GM19099 (cell line): ENCODE measurements around the gene RAB26.

Source experiments
- POLR2A ChIP-seq: IDR thresholded peaks from 3 replicates; pipeline ENCODE4 v1.6.1; 2011; ENCODE audit warnings: low read depth; ENCODE audit not compliant: insufficient read length; ENCODE audit errors: extremely low read depth

The RAB26 gene

DNA sequence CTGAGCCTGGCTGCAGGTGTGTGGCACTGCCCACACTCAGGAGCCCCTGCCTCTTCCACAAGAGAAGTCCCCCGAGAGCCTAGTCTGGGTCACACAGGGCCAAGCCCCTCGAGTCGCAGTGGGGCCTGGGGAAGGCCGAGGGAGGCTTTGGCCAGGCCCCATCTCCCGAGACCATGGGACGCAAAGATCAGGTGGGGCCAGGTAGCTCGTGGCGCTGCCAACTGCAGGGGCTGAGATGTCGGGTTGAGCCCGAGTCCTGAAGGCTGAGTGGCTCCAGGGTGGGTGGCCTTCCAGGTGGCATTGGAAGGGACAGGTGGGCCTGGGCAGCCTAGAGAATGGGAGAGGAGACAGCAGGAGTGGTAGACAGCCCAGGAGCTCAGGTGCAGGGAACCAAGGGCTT lies 13.5 kb downstream of the RAB26 start:
- TF ChIP-seq POLR2A: no peak

DNA sequence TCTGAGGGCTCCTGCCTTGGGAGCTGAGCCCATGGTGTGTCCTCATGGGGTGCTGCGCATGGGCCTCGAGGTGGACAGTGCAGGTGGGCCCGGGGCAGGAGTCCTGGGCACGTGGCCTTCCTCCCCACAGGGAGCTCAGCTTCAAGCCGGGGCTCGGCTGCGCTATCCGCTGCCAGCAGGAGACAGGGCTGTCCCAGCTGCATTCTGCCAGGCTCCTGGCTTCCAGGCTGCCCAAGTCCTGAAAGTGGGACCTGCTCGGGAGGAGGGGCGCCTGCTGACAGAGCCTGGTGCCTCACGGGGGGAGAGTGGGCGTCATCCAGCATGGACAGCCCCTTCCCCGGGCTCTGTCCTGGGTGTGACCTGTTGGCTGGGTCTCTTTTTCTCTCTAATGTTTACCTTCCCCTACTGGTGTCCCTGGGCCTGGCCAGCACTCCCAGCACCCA lies 14.3 kb downstream of the RAB26 start:
- TF ChIP-seq POLR2A: no peak

DNA sequence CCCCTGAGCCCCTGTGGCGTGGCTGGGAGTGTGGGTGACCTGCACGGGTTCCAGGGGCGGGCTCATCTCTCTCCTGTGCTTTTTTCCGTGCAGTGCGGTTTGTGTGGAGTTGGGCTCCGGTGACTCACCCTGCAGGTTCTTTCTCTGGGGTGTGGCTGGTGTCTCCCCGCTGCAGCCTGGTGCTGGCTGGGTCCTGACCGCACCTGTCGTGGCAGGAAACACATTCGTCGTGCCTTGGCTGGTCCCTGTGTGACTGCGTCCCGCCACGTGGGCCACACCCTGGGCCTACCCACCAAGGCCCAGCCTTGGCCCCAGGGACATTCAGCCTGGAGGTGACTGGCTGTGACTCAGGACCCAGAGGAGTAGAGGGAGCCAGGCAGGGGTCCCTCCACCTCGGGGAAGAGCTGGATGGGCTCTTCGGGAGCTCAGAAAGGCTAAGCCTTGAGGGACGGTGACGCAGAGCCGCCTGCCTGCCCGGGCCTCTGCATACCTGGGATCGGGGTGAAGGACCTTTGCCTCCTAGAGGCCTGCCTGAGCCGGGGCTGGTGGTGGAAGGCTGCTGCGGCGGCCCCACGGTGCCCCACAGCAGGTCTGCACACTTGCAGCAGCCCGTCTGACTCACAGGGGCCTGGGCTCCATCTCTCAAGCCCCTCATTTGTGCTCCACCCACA lies 14.9 kb downstream of the RAB26 start:
- no peak for TF ChIP-seq POLR2A

DNA sequence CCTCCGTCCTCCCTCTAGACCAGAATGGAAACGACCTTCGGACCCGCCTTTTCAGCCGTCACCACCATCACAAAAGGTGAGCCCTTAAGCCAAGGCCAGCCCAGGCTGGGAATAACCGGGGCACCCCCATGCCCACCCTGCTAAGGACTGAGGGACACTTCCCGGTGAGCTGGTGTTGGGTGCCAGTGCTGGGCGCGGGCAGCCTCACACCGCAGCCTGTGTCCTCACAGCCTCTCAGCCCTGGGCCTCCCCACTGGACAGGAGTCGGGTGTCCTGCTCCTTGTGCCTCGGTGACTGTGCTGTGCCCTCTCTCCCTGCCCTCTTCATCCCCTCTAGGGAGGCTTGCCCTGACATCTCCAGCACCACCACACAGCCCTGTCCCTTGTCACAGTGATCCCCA lies 17.4 kb downstream of the RAB26 start:
- no peak for TF ChIP-seq POLR2A

DNA sequence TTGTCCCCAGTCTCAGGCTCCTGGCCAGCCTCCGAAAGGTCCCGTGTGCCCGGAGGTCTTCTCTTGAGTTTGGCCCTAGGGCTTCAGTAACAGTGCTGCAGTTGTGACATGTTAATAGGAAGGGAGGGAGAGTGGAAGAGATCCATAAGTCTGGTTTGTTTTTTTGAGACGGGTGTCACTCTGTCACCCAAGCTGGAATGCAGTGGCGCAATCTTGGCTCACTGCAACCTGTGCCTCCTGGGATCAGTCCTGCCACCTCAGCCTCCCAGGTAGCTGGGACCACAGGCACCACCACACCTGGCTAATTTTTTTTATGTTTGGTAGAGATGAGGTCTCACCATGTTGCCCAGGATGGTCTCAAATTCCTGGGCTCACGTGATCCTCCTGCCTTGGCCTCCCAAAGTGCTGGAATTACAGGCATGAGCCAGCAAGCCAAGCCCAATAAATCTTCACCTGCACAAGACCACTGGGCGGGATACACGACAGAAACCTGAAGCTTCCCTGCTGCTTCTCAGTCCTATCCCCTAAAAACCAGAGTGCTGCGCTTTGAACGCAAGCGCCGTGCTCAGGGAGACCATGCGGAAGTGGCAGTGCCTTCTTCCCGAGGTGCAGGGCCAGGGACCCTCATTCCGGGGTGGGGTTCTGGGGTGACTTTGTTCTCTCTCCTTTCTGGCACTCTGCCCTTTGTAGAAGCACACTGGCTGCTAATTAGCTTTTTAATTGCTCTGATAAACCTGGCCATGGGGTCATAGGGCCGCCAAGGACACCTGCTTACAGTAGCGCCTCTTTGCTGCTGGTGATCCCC lies 18.0 kb downstream of the RAB26 start:
- no peak for TF ChIP-seq POLR2A

DNA sequence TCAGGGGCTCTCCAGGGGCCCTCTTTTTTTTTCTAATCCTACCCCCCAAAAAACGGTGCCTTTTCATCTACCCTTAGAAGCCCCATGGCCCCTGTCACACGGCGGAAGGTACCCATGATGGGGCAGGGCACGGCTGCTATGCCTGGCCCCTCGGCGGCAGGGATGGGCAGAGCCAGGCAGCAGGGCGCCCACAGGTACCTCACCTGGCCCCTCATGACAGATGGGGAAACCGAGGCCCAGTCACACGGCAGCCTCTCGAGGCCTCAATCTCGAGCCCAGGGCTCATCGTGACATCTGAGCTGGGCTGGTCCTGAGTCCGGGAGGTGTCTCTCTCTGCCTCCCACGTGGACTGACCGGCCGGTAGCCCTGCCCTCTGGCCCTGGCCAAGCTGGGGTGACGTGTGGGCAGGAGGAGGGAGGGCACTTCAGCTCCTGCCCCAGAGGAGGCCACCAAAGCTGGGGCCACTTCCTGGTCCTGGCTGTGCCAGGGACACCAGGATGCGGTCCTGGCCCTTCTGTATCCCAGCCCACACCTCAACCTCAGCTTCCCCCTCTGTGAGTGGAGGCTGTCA lies 18.7 kb downstream of the RAB26 start:
- no peak for TF ChIP-seq POLR2A

DNA sequence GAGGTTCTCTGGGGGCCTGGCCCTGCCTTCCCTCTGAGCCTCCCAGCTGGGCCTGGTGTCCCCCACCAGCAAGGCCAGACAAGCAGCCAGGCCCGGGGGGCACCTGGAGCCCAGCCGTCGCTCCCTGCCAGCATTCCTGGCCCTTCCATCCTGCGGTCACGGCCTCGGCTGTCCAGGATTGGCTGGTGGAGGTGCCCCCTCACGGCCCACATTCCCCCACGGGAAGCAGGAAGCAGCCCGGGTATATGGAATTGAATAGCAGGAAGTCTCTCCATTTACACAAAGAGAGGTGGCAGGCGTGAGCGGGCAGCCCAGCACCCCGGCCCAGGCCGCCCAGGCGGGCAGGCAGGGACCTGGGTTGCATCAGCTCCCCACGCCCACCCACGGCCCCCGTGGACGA lies 21.7 kb downstream of the RAB26 start:
- TF ChIP-seq POLR2A: no peak

DNA sequence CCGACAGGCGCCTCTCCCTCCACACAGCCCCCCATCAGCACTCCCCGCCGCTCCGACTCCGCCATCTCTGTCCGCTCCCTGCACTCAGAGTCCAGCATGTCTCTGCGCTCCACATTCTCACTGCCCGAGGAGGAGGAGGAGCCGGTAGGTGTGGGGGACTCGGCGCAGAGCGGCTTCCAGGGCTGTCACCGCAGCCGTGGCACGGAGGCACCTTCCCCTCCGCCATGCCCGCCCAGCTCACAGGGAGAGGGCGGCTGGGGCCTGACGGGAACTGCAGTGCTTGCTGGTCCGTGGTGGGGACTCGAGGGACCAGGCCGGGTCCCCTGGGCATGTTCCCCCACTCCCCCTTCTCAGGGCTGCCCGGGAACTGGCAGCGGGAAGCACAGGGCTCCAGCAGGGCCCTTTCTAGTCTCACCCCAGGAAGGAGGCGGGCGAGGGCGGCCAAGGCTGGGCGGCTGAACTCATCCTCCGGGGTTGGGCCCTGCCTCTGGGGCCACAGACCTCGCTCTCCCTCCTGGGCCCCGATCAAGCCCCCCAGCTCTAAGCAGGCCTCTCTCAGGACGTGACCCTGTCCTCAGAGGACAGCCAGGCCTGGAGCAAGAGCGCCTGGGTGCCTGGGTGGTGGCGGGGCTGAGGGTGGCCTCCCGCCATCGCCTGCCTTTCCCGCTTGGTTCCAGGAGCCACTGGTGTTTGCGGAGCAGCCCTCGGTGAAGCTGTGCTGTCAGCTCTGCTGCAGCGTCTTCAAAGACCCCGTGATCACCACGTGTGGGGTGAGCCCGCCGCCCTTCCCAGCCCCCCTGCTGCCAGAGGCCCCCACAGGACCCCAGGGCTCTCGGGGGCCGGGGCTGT lies 22.4 kb downstream of the RAB26 start:
- TF ChIP-seq POLR2A: no peak

DNA sequence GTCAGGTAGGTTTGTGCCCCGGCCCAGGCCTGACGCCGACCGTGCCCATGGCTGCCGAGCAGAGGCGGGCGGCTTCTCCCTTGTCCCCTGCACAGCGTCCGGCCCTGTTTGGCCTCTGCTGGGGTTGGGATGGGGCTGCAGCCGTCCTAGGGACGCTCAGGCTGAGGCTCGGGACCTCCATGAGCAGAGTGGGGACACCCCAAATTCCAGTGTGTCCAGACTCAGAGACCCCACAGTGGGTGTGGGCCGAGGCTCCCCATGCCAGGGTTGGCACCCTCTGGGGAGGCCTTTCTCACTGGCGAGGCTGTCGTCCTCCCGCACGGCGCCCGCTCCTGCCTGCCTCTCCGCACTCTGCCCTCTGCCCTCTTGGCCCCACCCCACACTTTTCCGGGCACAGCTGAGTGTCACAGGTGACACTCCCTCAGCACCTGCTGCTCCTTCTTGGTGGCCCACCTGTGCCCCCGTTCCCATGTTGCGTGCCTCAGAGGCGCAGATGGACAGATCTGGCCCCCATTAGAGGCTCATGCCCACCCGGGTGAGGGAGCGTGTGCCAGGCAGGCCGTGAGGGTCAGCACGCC lies 23.3 kb downstream of the RAB26 start:
- no peak for TF ChIP-seq POLR2A

DNA sequence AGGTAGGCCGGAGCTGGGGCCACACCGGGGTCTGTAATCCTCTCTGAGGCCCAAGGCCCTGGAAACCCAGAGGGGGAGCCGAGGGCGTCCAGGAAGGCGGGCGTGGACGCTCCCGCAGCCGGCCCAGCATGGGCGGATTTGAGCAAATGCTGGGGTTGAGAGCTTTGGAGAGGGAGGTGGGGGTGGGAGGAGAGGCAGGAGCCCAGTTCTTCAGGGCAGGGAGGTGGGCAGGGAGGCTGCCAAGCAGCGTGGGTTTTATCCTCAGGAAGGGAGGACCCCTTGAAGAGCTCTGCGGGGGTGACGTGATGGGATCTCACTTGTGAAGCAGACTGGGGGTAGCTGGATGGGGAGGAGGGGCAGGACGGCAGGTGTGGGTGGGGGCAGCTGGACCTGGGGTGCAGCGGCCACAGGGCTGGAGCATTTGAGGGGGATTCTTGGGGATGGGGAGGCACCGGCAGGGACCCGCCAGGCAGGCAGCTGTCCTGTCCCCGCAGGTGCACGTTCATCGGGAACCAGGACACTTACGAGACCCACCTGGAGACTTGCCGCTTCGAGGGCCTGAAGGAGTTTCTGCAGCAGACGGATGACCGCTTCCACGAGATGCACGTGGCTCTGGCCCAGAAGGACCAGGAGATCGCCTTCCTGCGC lies 24.4 kb downstream of the RAB26 start:
- no peak for TF ChIP-seq POLR2A

DNA sequence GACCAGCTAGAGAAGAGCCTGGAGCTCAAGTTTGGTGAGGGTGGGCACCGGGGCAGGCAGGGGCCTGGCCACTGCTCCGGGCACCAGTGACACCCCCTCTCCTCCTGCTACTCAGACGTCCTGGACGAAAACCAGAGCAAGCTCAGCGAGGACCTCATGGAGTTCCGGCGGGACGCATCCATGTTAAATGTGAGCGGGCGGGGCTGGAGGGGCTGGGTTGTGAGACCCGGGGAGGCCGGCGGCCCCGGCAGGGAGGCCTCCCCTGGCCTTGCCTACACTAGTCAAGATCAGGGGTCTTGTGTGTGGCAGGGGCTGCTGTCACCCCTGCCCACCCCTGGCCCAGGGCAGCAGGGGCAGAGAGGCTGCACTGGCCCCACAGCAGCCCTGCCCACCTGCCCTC lies 24.9 kb downstream of the RAB26 start:
- TF ChIP-seq POLR2A: no peak

DNA sequence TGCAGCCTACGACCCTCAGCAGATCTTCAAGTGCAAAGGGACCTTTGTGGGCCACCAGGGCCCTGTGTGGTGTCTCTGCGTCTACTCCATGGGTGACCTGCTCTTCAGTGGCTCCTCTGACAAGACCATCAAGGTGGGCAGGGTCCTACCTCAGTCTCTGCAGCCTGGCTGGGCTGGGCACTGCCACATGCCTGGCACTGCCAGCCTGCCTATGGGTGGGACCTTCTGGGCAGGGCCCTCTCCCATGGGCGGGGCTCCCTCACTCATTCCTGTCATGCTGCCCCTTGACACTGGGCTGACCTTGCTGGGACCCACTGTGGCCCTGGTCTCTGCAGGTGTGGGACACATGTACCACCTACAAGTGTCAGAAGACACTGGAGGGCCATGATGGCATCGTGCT lies 25.5 kb downstream of the RAB26 start:
- TF ChIP-seq POLR2A: no peak

DNA sequence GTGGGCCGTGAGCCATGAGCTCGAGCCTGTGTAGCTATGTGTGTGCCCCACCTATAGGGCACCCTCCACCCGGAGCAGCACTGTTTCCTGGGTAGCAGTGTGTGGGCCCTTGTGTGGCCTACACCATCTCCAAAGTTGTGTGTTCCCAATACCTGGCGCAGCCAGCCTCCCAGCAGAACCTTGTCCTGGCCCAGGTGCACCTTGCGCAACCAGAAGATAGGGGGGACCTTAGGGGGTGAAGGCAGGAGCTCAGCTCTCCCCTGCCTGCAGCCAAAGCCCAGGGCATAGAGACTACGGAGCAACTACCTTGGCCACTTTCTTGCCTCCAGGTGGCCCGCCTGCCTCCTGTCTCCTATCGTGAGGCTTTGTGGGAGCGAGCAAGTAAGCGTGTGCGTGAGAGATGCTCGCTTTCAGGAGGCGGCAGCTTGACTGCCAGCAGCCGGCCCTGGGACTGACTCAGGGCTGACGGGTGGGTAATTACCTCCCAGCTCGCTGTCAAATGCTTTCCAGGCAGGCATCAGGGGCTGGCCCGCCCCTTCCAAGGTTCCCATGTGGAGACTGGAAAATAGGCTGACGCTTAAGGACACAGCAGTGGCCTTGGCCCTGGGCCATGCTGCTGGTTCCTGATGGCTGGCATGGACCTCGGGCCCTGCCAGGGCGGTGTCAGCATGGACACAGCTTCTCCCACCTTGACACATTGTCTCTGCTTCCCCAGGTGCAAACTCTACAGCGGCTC lies 26.1 kb downstream of the RAB26 start:
- TF ChIP-seq POLR2A: no peak

DNA sequence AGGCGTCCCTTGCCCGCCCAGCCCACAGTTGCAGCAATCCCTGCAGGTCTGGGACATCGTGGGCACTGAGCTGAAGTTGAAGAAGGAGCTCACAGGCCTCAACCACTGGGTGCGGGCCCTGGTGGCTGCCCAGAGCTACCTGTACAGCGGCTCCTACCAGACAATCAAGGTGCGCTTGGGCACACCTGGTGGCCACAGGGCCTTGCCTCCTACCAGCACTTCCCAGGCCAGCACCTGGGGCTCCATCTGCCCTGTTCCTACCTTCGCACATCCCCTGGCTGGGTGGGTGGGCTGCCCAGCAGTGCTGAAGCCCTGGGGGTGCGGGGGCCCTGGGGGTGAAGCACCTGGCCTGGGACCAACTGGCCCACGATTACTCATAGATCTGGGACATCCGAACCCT lies 27.0 kb downstream of the RAB26 start:
- TF ChIP-seq POLR2A: no peak
